ENCODE data around the gene CUX1.

The CUX1 gene

GRCh38 chr7:101865455-101865854 is 48.0 kb downstream of the CUX1 start:
- H3K4me1 ChIP-seq (ENCODE audit: control insufficient read depth, insufficient read depth, low read length) = peaks cover 16% of the 10 kb centered on the region
- ChIA-PET CTCF (interaction anchor here (0.6 kb wide), 2 partner anchors 9 to 323 kb away, joined by 3 read pairs; no protein-coding TSS in a partner anchor), POLR2A (no interaction called here)
- no peaks in the 10 kb centered on the region for H3K9me3 ChIP-seq (ENCODE audit: control insufficient read depth, insufficient read depth, low read depth, low read length)
- H3K27ac ChIP-seq (ENCODE audit: extremely low read depth, low read depth, low read length) = no peak overlapping the region
- no peak overlapping the region for H3K4me3 ChIP-seq (ENCODE audit: low read depth, low read length)
- no peak for TF ChIP-seq AEBP2 (tag by site-specific recombination; IDR thresholded peaks at IDR 0.05; ENCODE audit: borderline replicate concordance)
- no peak for TF ChIP-seq ZNF112 (tag by site-specific recombination; IDR thresholded peaks at IDR 0.05)
- TF ChIP-seq ZIC2 (tag by site-specific recombination; IDR thresholded peaks at IDR 0.05) = peak; percentile 36; the same call in 1 of the 2 replicates
- no peaks in the 10 kb centered on the region; a peak in 1 of 3 replicates for H3K36me3 ChIP-seq (ENCODE audit: control insufficient read depth in 2 of 2, insufficient read depth in 1 of 2, low read length in 2 of 2)

DNA sequence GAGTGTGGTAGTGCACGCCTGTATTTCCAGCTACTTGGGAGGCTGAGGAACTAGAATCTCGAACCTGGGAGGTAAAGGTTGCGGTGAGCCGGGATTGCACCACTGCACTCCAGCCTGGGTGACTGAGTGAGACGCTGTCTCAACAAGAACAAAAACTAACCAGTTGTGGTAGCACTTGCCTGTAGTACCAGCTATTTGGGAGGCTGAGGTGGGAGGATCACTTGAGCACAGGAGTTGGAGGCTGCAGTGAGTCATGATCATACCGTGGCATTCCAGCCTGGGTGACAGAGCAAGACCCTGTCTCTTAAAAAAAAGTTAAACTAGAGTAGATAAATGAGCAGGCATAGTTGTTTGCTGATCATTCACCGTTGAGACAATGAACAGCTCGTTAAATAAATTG is 48.9 kb downstream of the CUX1 start:
- Histone ChIP-seq H3K27ac (ENCODE audit: extremely low read depth, low read depth, low read length) (no peak overlapping the region), H3K4me1 (ENCODE audit: control insufficient read depth, insufficient read depth, low read length) (peaks cover 16% of the 10 kb centered on the region), H3K36me3 (ENCODE audit: control insufficient read depth in 2 of 2, insufficient read depth in 1 of 2, low read length in 2 of 2) (no peaks in the 10 kb centered on the region; a peak in 1 of 3 replicates), H3K9me3 (ENCODE audit: control insufficient read depth, insufficient read depth, low read depth, low read length) (no peaks in the 10 kb centered on the region), H3K4me3 (ENCODE audit: low read depth, low read length) (no peak overlapping the region)
- TF ChIP-seq ZNF404 (tag by site-specific recombination; IDR thresholded peaks at IDR 0.05) (no peak), TRIM28 (IDR thresholded peaks at IDR 0.05; ENCODE audit: borderline replicate concordance, low read length) (no peak), ZNF692 (tag by site-specific recombination; IDR thresholded peaks at IDR 0.05) (no peak), ZSCAN16 (tag by site-specific recombination; IDR thresholded peaks at IDR 0.05) (no peak), ZNF548 (tag by site-specific recombination; IDR thresholded peaks at IDR 0.05) (no peak)
- TF ChIP-seq, protein P1, sequence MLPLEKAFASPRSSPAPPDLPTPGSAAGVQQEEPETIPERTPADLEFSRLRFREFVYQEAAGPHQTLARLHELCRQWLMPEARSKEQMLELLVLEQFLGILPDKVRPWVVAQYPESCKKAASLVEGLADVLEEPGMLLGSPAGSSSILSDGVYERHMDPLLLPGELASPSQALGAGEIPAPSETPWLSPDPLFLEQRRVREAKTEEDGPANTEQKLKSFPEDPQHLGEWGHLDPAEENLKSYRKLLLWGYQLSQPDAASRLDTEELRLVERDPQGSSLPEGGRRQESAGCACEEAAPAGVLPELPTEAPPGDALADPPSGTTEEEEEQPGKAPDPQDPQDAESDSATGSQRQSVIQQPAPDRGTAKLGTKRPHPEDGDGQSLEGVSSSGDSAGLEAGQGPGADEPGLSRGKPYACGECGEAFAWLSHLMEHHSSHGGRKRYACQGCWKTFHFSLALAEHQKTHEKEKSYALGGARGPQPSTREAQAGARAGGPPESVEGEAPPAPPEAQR (tag by site-specific recombination; IDR thresholded peaks at IDR 0.05) = no peak
- ChIA-PET POLR2A (no interaction called here), CTCF (no interaction called here)

DNA sequence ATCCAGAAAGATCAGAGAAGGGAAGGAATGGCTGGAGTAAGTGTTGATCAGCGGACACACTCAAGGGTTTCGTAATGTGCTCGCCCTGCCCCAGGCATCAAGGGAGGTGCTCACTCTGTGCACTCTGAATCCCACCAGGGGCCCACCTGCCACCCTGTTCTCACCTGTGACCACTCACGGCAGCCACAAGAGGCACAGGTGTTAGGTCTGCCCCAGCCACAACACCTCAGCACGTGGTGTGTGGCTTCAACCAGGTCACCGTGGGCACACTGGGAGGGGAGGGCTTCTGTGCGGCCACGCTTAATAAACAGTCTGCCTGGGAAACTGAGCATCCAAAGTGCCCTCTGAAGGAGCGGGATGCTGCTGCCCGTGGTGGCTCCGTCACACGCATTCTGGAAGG is 49.8 kb downstream of the CUX1 start:
- ChIA-PET CTCF (interaction anchor here (0.5 kb wide), 1 partner anchor 10 kb away, joined by 5 read pairs; no protein-coding TSS in a partner anchor), POLR2A (no interaction called here)
- Histone ChIP-seq H3K4me1 (ENCODE audit: control insufficient read depth, insufficient read depth, low read length) (peaks cover 16% of the 10 kb centered on the region), H3K36me3 (ENCODE audit: control insufficient read depth in 2 of 2, insufficient read depth in 1 of 2, low read length in 2 of 2) (no peaks in the 10 kb centered on the region; a peak in 1 of 3 replicates), H3K27ac (ENCODE audit: extremely low read depth, low read depth, low read length) (no peak overlapping the region), H3K4me3 (ENCODE audit: low read depth, low read length) (no peak overlapping the region), H3K9me3 (ENCODE audit: control insufficient read depth, insufficient read depth, low read depth, low read length) (no peaks in the 10 kb centered on the region)
- TF ChIP-seq, protein P2, sequence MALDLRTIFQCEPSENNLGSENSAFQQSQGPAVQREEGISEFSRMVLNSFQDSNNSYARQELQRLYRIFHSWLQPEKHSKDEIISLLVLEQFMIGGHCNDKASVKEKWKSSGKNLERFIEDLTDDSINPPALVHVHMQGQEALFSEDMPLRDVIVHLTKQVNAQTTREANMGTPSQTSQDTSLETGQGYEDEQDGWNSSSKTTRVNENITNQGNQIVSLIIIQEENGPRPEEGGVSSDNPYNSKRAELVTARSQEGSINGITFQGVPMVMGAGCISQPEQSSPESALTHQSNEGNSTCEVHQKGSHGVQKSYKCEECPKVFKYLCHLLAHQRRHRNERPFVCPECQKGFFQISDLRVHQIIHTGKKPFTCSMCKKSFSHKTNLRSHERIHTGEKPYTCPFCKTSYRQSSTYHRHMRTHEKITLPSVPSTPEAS (tag by site-specific recombination; IDR thresholded peaks at IDR 0.05) = no peak
- TF ChIP-seq ZNF112 (tag by site-specific recombination; IDR thresholded peaks at IDR 0.05) (no peak), ZNF37A (tag by site-specific recombination; IDR thresholded peaks at IDR 0.05) (no peak)
- TF ChIP-seq, protein P3, sequence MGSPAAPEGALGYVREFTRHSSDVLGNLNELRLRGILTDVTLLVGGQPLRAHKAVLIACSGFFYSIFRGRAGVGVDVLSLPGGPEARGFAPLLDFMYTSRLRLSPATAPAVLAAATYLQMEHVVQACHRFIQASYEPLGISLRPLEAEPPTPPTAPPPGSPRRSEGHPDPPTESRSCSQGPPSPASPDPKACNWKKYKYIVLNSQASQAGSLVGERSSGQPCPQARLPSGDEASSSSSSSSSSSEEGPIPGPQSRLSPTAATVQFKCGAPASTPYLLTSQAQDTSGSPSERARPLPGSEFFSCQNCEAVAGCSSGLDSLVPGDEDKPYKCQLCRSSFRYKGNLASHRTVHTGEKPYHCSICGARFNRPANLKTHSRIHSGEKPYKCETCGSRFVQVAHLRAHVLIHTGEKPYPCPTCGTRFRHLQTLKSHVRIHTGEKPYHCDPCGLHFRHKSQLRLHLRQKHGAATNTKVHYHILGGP (tag by site-specific recombination; IDR thresholded peaks at IDR 0.05) = no peak
